Sigmoid colon (tissue), 7 donors: ENCODE data around the gene ENDOV. TPM values are rescaled to one million over a fixed set of nuclear protein-coding genes. Genes with fewer than 3 reads are reported as not detected.

ENCODE experiments used
- DNase-seq: peaks from one replicate; pipeline ENCODE4 v3.0.0-alpha.2; 2019
- H3K27ac ChIP-seq, 4 donors: fragments of 200-600 bp; sonication (generic); one replicate each; pipeline ENCODE4 v1.5.1; 2016 to 2019; ENCODE audit warnings: mild to moderate bottlenecking in 1 of 4
- H3K27me3 ChIP-seq, 3 donors: fragments of 200-600 bp; sonication (generic); one replicate each; pipeline ENCODE4 v1.5.1; 2019; ENCODE audit warnings: mild to moderate bottlenecking in 1 of 3
- H3K36me3 ChIP-seq, 4 donors: fragments of 200-600 bp; sonication (generic); one replicate each; pipeline ENCODE4 v1.5.1; 2016 to 2019
- H3K4me1 ChIP-seq, 4 donors: fragments of 200-600 bp; sonication (generic); one replicate each; pipeline ENCODE4 v1.5.1; 2017 to 2019
- H3K4me3 ChIP-seq, 4 donors: fragments of 200-600 bp; sonication (generic); one replicate each; pipeline ENCODE4 v1.5.1; 2017 to 2019; ENCODE audit warnings: mild to moderate bottlenecking in 2 of 4, moderate library complexity in 1 of 4
- H3K9me3 ChIP-seq, 4 donors: fragments of 200-600 bp in 3 of 4; sonication (generic) in 3 of 4; one replicate each; pipeline versions ENCODE4 v1.5.1 to v1.6.1; 2013 to 2019
- CTCF ChIP-seq, 4 experiments: fragments of 450-650 bp in 3 of 4; fragments of 200-600 bp in 1 of 4; IDR thresholded peaks; one replicate each; pipeline ENCODE4 v1.5.1; 2016 to 2019; ENCODE audit warnings: antibody characterized with exemption in 4 of 4, mild to moderate bottlenecking in 3 of 4, moderate library complexity in 2 of 4
- EP300 ChIP-seq, 4 donors: sonication (generic); formaldehyde crosslinking; IDR thresholded peaks; one replicate each; pipeline ENCODE4 v1.6.1; 2017; ENCODE audit warnings: antibody characterized with exemption in 4 of 4
- POLR2A ChIP-seq, 2 donors: fragments of 450-650 bp; IDR thresholded peaks; one replicate each; pipeline ENCODE4 v1.6.1; 2016; ENCODE audit warnings: antibody characterized with exemption in 2 of 2, mild to moderate bottlenecking in 2 of 2, moderate library complexity in 2 of 2
- POLR2AphosphoS5 ChIP-seq, 4 donors: sonication (generic); formaldehyde crosslinking; IDR thresholded peaks; one replicate each; pipeline ENCODE4 v1.6.1; 2017; ENCODE audit warnings: antibody characterized with exemption in 4 of 4
- WGBS, 2 donors: extraction: QIAGEN DNeasy Blood & Tissue Kit; methylation state at CpG; one replicate each; pipeline ENCODE4 v1.1.7; 2013; 5-methylcytosine and 5-hydroxymethylcytosine counted together
- intact Hi-C: fragments of 100-400 bp; cut with DNase I; formaldehyde crosslinking; loops from one replicate; pipeline ENCODE4 v1.15.1; 2023
- polyA plus RNA-seq, 3 donors: library from polyadenylated mRNA; stranded (reverse); fragments of 200-250 nt; gene quantifications; one replicate each; pipeline ENCODE4 v1.2.3, GENCODE V29; 2013
- total RNA-seq, 4 donors: library from RNA; depleted of rRNA; stranded (reverse); fragments of >200 nt; gene quantifications; one replicate each; pipeline ENCODE4 v1.1.0, GENCODE V29; 2016
- donor health status: healthy with polysubstance abuse.
- donor health status: Bipolar disorder and iron deficiency.
- donor health status: healthy.

Gene ENDOV
- total and polyA plus RNA-seq, 7 donors, result 9.5 to 23.5 (median 17.4) TPM

- no peak for TF ChIP-seq CTCF (IDR thresholded peaks at IDR 0.05)
- TF ChIP-seq EP300 (IDR thresholded peaks at IDR 0.05), result no peak
- no peak for TF ChIP-seq POLR2A (IDR thresholded peaks at IDR 0.05)
- H3K9me3 ChIP-seq, result no peaks in the 10 kb centered on the region
- H3K27ac ChIP-seq, result peak overlapping the region in 3 of 4 donors; percentile 85
- 31 to 58% methylated on average over 7 of the region's 7 CpGs for WGBS, 2 donors
- H3K36me3 ChIP-seq, result peaks cover 0 to 47% (median 0%) of the 10 kb centered on the region in 4 donors
- DNase-seq, result no peak
- intact Hi-C loops, result loop anchor here (2.0 to 10.0 kb wide), 2 partner anchors 13 to 361 kb away; no protein-coding TSS in a partner anchor
- H3K4me1 ChIP-seq, result peaks cover 6 to 54% (median 52%) of the 10 kb centered on the region in 4 donors
- peak overlapping the region in 2 of 4 donors; percentile 61 to 64 for H3K4me3 ChIP-seq
- H3K27me3 ChIP-seq, result peaks cover 18 to 40% (median 35%) of the 10 kb centered on the region in 3 donors
Observed at GRCh38 chr17:80473701-80474100, 58.7 kb downstream of the ENDOV start.

- Histone ChIP-seq H3K4me3 (peak overlapping the region; percentile 48 to 64 (median 58)), H3K27ac (peak overlapping the region in 3 of 4 donors; percentile 85), H3K27me3 (peaks cover 23 to 47% (median 42%) of the 10 kb centered on the region in 3 donors), H3K36me3 (peaks cover 0 to 40% (median 0%) of the 10 kb centered on the region in 4 donors), H3K9me3 (no peaks in the 10 kb centered on the region), H3K4me1 (peaks cover 6 to 56% (median 54%) of the 10 kb centered on the region in 4 donors)
- intact Hi-C loops, result loop anchor here (2.0 to 10.0 kb wide), 2 partner anchors 14 to 360 kb away; no protein-coding TSS in a partner anchor
- DNase-seq, result peak; percentile 84
- WGBS, 2 donors, result 14% methylated on average over 16 of the region's 16 CpGs
- TF ChIP-seq POLR2AphosphoS5 (IDR thresholded peaks at IDR 0.05), result peak in 3 of 4 donors; percentile 44 to 56 (median 55)
- peak in 3 of 4 experiments; percentile 15 to 23 (median 18) for TF ChIP-seq CTCF (IDR thresholded peaks at IDR 0.05)
- peak in 1 of 2 donors; percentile 30 for TF ChIP-seq POLR2A (IDR thresholded peaks at IDR 0.05)
- no peak for TF ChIP-seq EP300 (IDR thresholded peaks at IDR 0.05)
Observed at GRCh38 chr17:80474231-80474960, 59.4 kb downstream of the ENDOV start.

DNA sequence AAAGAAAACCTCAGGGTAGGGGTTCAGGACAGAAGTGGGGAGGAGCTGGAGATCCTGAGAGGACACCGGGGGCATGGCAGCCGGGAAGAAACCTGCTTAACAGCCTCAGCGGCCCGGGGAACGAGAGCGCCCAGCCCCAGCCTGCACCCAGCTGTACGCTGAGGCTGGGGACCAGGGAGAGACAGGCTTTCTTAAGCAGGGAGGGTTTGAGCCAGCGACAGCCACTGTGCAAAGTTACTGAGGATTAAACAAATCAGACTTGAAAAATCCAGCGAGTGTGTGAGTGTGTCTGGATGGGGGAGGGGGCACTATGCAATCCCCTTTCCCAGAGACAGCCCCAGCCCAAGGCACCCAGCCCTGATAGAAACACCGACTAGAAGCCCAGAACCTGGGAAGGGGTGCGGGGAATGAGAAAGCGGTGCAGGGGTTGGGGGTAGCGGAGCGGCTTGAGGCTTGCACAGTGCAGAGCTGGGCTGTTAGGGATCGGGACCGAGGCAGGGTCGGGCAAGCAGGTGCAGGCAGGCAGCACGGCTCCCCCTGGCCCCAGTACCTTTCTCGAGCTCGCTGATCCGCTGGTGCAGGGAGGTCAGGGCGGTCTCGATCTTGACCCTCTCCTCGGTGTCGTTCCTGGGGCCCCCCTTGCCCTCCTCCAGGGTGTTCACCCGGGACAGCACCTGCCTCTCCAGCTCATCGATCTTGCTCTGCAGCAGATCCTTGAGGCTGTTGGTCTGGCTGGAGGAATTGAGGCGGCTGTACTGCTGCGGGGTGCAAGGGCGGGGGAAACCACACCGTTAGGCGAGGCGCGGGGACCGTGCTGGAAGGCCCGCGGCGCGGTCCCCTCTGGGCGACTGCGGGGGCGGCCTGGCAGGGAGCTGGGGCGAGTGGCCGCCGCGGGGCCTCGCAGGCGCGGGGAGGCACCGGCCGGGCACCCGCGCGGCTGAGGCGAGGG, 60.3 kb downstream of the ENDOV start:
- intact Hi-C loops, result loop anchor here (2.0 to 10.0 kb wide), 3 partner anchors 14 to 387 kb away; no protein-coding TSS in a partner anchor
- H3K9me3 ChIP-seq, result no peaks in the 10 kb centered on the region
- DNase-seq, result no peak
- no peak for TF ChIP-seq CTCF (IDR thresholded peaks at IDR 0.05)
- H3K4me3 ChIP-seq, result peak overlapping the region; percentile 48 to 64 (median 58)
- H3K27ac ChIP-seq, result peak overlapping the region in 3 of 4 donors; percentile 85
- H3K27me3 ChIP-seq, result peaks cover 23 to 55% (median 49%) of the 10 kb centered on the region in 3 donors
- peaks cover 6 to 56% (median 54%) of the 10 kb centered on the region in 4 donors for H3K4me1 ChIP-seq
- peaks cover 0 to 31% (median 0%) of the 10 kb centered on the region in 4 donors for H3K36me3 ChIP-seq
- 3 to 5% methylated on average over 55 of the region's 55 CpGs for WGBS, 2 donors

DNA sequence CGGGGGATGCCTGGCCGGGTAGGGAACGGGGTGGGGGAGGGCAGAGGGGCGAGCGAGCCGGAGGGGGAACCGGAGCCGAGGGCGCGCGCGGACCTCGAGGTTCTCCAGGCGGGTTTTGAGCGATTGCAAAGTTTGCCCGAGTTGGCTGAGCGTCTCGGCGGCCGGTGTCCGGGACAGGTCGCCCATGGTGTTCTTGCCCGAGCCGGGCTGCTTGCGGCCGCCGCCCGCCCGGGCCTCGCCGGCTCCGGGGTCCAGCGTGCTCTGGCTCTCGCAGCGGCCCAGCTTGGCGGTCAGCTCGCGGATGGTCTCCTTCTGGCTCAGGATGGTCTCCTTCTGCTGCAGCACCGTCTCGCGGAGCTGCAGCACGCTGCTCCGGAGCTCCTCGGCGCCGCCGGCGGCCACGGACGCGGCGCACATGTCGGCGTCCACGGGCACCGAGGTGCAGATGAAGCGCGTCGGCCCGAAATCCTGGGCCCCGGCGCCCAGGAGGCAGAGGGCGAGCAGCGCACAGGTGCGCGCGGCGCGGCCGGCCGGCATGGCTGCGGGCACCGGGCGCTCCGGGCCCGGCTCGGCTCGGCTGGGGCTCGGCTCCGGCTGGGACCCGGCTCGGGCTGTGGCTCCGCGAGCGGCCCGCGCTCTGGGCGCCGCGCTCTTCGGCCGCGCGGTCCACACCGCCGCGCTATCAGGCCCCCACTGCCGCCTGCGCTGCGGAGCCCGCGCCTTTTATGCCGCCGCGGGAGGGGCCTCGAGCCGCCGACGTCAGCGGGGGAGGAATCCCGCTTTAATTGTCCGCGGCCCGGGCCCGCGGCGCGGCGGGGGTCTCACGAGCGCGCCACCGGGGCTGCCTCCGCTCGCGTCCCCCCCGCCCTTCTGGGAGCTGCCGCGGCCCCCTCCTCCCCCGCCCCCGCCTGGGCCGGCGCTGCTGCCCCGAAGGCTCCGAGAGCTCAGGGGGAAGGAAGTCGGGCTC, 61.2 kb downstream of the ENDOV start, which contains the start of gene NPTX1:
Gene NPTX1 (minus strand): TSS at position 698 of the 967 bp plus-strand sequence. CDS start 161 bp downstream, at position 537.
- WGBS, 2 donors, result 1% methylated on average over 136 of the region's 136 CpGs
- H3K4me3 ChIP-seq, result peak within 1 kb of the TSS; percentile 48 to 64 (median 58)
- TF ChIP-seq POLR2AphosphoS5 (IDR thresholded peaks at IDR 0.05) (peak; percentile 67 to 80 (median 72)), POLR2A (IDR thresholded peaks at IDR 0.05) (no peak)
- H3K27me3 ChIP-seq, result peaks cover 25 to 65% (median 58%) of the 10 kb centered on the region in 3 donors
- peaks cover 6 to 56% (median 54%) of the 10 kb centered on the region in 4 donors for H3K4me1 ChIP-seq
- no peaks in the 10 kb centered on the region for H3K9me3 ChIP-seq
- DNase-seq, result no peak
- peak within 1 kb of the TSS in 3 of 4 donors; percentile 85 for H3K27ac ChIP-seq
- H3K36me3 ChIP-seq, result peaks cover 0 to 22% (median 0%) of the 10 kb centered on the region in 4 donors
- intact Hi-C loops, result loop anchor here (2.0 to 10.0 kb wide), 3 partner anchors 15 to 386 kb away; no protein-coding TSS in a partner anchor
